Measurements from ENCODE around the gene SAMD4B.
"Not testable (repeated sequence)": the region's sequence is repeated elsewhere in the genome, so short reads cannot be mapped to it uniquely, and the experiment has no call there.

The SAMD4B gene

DNA sequence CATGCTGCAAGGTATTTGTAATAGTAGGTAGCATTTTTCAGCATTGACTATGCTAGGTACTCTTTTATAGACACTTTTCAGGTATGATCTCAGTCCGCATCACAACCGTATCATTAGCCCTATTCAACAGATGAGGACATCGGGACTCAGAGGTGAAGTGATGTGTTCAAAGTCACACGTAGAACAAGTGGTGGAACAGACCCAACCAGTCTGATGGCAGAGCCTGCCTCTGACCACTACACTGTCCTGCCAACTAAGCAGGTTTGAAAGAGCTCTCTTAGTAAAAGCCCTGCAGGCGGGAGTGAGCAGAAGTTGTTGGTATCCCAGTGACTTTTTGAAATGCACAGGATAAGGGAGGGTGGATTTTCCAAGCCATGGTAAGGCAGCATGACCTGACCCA, 28.5 kb downstream of the SAMD4B start:
- DNase-seq (ENCODE audit: low read depth, low spot score) = no peak

DNA sequence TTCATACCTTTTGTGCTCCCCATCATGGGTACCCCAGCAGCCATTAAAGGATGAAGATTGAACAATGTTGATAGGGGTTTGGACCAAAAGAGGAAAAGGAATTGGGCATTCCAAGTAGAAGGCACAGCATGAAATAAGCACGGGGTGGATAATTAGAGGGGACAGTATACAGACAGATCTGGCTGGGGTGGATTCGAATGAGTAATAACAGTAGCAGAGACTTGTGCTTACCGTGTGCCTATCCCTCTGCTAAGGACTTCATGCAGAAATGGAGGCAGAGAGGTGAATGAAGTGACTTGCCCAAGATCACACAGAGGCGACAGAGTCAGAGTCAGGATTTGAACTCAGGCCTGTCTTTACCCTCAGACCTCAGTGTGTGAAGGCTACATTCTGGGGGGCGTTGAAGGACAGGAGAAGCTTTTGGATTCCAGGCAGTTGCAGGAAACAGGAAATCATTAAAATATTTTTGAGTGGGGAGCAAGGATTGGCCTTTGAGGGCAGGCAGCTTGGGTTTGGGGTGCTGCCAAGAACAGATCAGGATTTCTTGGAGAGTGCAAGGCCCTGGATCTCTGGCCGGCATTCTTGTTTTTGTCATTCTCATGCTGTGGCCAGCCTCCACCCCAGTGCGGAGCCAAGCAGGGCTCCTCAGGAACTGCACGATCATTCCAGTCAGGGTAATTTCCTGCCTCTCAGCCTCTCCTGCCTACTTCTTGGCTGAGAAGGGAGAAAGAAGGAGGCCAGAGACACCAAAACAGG, 30.0 kb downstream of the SAMD4B start:
- DNase-seq (ENCODE audit: low read depth, low spot score) = no peak

GRCh38 chr19:39372941-39373340, 30.7 kb downstream of the SAMD4B start:
- DNase-seq (ENCODE audit: low read depth, low spot score) = no peak

- DNase-seq (ENCODE audit: low read depth, low spot score) = no peak
These were observed 33.7 kb downstream of the SAMD4B start for GRCh38 chr19:39375929-39376328.

- no peak for DNase-seq (ENCODE audit: low read depth, low spot score)
These were observed 35.4 kb downstream of the SAMD4B start for GRCh38 chr19:39377373-39378362.

- not testable (repeated sequence) for DNase-seq (ENCODE audit: low read depth, low spot score)
These were observed 37.1 kb downstream of the SAMD4B start for GRCh38 chr19:39379366-39379765.

DNA sequence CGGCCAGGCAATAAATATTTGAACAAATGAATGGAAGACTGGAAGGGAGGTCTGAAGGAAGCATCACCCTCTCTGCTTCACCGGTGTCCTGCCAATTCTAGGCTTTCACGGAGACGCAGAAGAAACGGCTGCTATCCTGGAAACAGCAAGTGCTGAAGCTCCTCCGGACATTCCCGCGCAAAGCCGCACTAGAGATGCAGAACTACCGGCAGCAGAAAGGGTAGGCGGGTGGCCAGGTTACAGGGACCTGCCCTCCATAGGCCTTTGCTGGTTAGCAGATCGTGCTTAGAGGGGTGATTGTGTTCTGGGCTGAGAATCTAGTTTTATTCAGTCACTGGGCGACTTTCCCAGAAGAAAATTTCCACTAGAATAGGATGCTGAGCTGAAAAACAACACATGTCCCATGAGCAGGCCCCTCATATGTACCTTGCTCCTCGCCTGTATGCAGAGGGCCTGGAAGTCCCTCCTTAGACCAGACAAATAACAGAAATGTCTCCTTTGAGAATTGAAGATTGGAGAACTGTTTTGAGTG, 37.7 kb downstream of the SAMD4B start:
- DNase-seq (ENCODE audit: low read depth, low spot score) = no peak

DNA sequence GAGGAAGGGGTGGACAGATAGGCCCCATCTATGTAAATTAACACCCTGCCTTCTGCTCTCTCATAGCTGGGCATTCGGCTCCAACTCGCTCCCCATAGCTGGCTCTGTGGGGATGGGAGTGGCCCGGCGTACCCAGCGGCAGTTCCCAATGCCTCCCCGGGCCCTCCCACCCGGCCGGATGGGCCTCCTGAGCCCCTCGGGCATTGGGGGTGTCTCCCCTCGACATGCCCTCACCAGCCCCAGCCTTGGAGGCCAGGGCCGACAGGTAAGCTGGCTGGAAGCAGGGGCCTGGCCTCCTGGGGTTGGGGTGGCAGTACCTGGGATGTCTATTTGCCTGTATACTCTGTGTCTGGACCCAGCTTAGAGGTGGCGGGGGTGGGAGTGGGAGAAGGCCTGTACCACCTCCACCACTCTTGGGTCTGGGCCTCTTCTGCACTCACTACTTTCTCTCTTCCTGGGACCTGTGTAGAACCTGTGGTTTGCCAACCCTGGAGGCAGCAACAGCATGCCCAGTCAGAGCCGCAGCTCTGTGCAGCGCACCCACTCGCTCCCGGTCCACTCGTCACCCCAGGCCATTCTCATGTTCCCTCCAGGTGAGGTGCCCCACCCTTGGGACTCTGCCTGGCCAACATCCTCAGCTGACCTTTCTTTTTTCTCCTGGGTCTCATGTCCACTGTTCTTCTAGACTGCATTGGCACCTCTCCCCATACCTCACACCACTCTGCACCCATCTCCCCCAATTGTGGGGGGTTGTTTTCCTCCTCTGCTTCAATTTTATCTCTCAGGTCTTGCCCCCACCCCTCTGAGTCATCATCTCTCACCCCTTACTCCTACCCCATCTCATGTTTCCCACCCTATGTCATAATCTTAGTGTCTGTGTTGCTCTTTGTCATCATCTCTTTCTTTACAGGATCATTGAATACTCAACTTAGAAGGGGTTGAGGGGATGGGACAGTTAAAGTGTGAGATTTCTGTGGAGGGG, 38.6 kb downstream of the SAMD4B start:
- DNase-seq (ENCODE audit: low read depth, low spot score) = no peak

GRCh38 chr19:39381910-39382611, 39.8 kb downstream of the SAMD4B start:
- no peak for DNase-seq (ENCODE audit: low read depth, low spot score)

DNA sequence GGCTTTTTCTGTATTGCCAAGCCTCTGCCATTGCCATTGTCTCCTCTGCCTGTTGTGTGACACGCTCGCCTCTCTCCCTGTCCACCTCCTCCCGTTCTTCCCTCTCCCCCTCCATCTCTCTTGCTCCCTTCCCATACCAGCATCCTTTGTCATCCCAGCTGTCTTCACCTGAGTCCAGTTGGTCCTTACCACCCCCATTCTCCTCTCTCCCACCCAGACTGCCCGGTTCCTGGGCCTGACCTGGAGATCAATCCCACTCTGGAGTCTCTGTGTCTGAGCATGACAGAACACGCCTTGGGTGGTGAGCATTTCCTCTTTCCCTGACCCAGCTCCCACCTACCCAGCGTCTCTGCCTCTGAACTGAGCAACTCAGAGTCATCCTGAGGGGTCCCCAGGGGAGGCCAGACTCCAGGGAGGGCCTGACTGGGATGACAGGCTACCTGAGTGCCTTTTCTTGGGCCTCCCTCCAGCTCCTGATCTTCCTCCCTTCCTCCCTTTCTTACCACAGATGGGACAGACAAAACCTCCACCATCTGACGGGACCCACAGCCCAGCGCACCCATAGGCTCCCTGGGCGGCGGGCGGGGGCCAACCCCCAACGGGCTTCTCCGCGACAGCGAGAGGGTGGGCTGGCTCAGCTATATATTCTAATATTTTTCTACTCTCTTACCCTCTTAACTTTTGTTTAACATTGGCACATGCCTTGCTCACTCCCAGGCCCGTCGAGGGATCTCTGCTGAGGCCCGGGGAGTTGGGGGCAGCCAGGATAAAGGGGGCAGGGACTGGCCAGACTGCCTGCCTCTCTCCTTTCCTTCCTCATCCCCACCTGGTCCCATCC, 41.0 kb downstream of the SAMD4B start:
- DNase-seq (ENCODE audit: low read depth, low spot score) = no peak

DNA sequence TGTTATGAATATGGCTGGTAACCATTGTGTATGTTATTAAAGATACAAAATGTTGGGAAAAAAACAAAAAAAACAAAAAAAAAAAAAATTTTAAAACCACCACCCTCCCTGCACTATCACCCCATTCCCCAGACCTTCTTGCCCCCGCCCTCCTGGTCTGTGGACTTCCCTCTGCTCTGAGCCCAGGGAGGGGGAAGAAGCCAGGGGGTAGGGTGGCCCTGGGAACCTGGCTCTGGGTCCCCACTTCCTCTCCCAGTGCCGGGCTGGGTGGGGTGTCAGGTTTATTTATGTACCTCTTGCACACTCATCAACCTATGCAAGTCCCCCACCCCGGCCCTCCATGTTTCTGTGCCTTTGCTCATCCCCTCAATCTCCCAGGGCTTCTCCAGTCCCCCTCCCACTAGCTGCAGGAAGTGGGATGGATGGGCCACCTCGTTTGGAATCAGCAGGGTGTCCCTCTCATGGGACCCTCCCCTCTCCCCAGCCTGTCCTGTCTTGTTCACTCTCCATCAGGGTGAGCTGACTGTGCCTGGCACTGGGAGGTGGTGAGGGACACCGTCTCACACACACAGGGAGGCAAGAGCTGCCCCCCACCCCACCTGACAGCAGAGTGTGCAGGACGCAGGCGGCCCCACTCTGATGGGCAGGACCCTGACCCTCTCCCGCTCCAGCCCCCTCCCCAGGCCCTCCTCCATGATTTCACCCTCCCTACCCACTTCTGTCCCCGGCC, 42.8 kb downstream of the SAMD4B start:
- DNase-seq (ENCODE audit: low read depth, low spot score) = no peak

- DNase-seq (ENCODE audit: low read depth, low spot score) = no peak
These were observed 43.6 kb downstream of the SAMD4B start for GRCh38 chr19:39385629-39386411.

DNA sequence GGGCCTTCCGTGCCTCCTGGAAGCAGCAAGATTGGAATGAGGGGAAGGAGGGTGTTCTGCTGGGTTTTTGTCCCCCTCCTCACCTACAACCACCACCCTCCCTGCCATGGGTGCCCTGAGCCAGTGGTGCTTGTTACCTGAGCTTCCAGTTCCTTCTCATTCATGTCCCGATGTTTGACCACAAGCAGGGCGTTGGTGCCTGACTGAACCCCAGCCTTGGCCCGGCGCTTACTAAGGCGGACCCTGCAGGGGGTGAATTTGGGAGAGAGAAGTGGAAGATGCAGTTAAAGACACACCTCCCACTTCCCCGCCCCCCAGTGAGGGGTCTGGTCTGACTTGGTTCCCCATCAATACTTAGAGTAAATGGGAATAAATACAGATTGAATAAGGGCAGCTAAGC, 44.3 kb downstream of the SAMD4B start:
- DNase-seq (ENCODE audit: low read depth, low spot score) = no peak

- DNase-seq (ENCODE audit: low read depth, low spot score) = no peak
These were observed 46.4 kb downstream of the SAMD4B start for GRCh38 chr19:39388657-39389056.

DNA sequence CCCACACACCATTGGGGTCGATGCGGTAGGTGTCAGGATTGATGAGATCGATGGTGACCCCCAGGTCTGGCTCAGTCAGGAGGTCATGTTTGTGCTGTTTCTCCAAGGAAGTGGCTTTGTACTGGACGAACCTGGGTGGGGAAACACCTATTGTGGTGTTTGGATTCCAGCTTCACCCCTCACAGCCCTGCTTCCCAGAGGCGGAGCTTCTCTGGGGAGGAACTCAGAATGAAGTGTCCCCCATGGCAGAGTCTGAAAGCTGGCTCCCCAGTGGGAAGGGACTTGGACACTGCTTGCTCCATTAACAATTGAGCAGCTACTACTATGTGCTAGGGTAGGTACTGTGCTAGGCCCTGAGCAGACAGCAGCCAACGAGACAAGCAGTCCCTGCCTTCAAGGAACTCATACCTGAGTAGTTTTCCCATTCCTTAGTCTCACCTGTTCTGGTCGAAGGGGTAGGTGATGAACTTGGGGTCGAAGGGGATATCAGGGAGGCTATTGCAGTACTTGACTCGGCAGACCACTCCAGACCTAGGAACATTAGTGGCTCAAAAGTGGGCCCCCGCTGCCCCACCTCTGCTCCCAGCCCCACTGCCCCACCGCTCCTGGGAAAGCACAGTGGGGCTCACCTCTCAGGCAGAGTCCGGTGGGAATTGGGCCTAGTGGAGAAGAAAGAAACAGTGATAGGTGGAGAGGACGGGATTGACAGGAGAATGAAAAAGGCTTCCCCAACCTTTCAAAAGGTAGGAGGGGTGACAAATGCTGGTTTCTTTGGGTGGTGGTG, 47.6 kb downstream of the SAMD4B start:
- no peak for DNase-seq (ENCODE audit: low read depth, low spot score)

DNA sequence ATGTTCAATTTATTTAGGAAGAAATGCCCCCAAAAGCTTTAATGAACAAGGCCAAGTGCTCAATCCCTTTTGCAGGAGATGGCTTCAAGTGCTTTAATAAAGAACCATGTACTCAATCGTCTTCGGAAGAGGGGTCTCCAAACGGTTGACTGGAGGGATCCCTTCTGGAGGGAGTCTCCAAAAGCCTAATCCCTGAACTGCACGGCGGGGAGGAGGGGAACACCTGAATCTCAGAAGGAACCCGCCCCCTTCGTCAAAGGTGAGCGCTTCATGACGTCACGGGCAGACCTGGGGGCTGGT, 48.2 kb downstream of the SAMD4B start:
- DNase-seq (ENCODE audit: low read depth, low spot score) = no peak

DNA sequence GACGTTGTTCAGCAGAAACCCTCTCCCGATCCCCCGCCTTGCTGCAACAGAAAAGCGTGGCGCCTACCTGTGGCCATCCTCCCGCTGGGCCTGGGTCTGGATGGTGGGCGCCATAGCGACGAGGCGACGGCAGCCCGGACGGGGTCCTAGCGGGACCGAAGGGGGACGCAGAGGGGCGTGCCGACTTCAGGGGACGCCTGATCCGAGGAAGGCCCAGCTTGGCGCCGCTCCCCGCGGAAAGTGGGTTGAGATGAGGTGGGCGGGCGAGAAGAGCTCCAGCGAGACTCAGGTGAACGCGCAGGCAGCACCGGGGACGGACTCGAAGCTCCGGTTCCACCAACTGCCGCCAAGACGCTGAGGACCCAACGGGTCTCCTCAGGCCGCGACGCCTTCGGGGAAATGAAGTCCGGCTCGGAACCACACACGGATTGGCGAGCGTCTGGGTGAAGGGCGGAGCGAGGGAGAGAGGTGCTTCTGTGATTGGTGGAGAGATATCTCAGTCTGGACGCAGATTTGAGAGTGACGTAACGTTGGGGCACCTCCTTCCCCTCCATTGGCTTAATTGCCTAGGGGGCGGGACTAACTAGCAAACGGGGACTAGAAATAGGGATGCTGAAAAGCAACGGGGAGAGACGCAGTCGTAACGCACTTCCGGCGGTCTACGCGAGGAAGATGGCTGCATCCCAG, 48.7 kb downstream of the SAMD4B start, which contains the start of the genes MED29 and PAF1:
TSS of gene MED29 (plus strand) at position 628 of the 687 bp plus-strand sequence. CDS start at position 673, 45 bp downstream.
TSS of gene PAF1 (minus strand) at position 356 of the 687 bp plus-strand sequence. CDS start at position 114, 242 bp downstream.
- DNase-seq (ENCODE audit: low read depth, low spot score) = peak; percentile 93

All from activated CD4-positive, CD25-positive, alpha-beta regulatory T cell treated with anti-CD3 and anti-CD28 coated beads, Interleukin-2, amount 50 U/mL, for 16 hours (primary cell).